Stimulated activated CD4-positive, alpha-beta T cell treated with anti-CD3 and anti-CD28 coated beads, Interleukin-4, amount 100 ng/mL, for 4 hours (primary cell): ENCODE measurements around the gene DMAC1.

Source experiments
- DNase-seq, 2 experiments: peaks; one replicate each; pipeline ENCODE4 v3.0.0-alpha.2; 2020

The DMAC1 gene

GRCh38 chr9:7799234-7799943, at the start of gene DMAC1:
Gene DMAC1 (minus strand): TSS chr9:7799778. CDS start chr9:7799734, 44 bp downstream.
- DNase-seq = peak; percentile 68 to 74

GRCh38 chr9:7849362-7849761, 49.8 kb upstream of the DMAC1 start:
- no peak for DNase-seq

GRCh38 chr9:7848498-7848897, 48.9 kb upstream of the DMAC1 start:
- DNase-seq = no peak

GRCh38 chr9:7844242-7844641, 44.7 kb upstream of the DMAC1 start:
- DNase-seq = no peak

GRCh38 chr9:7841831-7842230, 42.3 kb upstream of the DMAC1 start:
- no peak for DNase-seq

- no peak for DNase-seq
Measured at GRCh38 chr9:7834531-7834930, 35.0 kb upstream of the DMAC1 start.

GRCh38 chr9:7828334-7828733, 28.8 kb upstream of the DMAC1 start:
- no peak for DNase-seq

GRCh38 chr9:7827792-7828191, 28.2 kb upstream of the DMAC1 start:
- DNase-seq = no peak

GRCh38 chr9:7827056-7827455, 27.5 kb upstream of the DMAC1 start:
- DNase-seq = no peak

- DNase-seq = no peak
Measured at GRCh38 chr9:7823651-7824050, 24.1 kb upstream of the DMAC1 start.

- DNase-seq = no peak
Measured at GRCh38 chr9:7819984-7820383, 20.4 kb upstream of the DMAC1 start.

- DNase-seq = no peak
Measured at GRCh38 chr9:7816021-7816420, 16.4 kb upstream of the DMAC1 start.

GRCh38 chr9:7813030-7813429, 13.5 kb upstream of the DMAC1 start:
- DNase-seq = no peak

- no peak for DNase-seq
Measured at GRCh38 chr9:7811677-7812076, 12.1 kb upstream of the DMAC1 start.

GRCh38 chr9:7802666-7803065, 3.1 kb upstream of the DMAC1 start:
- no peak for DNase-seq

- no peak for DNase-seq
Measured at GRCh38 chr9:7799944-7800285, 337 bp upstream of the DMAC1 start.

- no peak for DNase-seq
Measured at GRCh38 chr9:7794196-7794595, 5.4 kb downstream of the DMAC1 start.

- no peak for DNase-seq
Measured at GRCh38 chr9:7791394-7791793, 8.2 kb downstream of the DMAC1 start.

- no peak for DNase-seq
Measured at GRCh38 chr9:7790819-7791182, 8.8 kb downstream of the DMAC1 start.

- DNase-seq = no peak
Measured at GRCh38 chr9:7790022-7790818, 9.4 kb downstream of the DMAC1 start.

GRCh38 chr9:7788772-7789171, 10.8 kb downstream of the DMAC1 start:
- DNase-seq = no peak

- DNase-seq = no peak
Measured at GRCh38 chr9:7785813-7786212, 13.8 kb downstream of the DMAC1 start.

GRCh38 chr9:7784472-7784871, 15.1 kb downstream of the DMAC1 start:
- no peak for DNase-seq

GRCh38 chr9:7783635-7784063, 15.9 kb downstream of the DMAC1 start:
- DNase-seq = no peak
